LHCN-M2 (cell line): Measurements from ENCODE around the gene TBC1D9. TPM values are rescaled to one million over a fixed set of nuclear protein-coding genes. Genes with fewer than 3 reads are reported as not detected.

ENCODE experiments used
- DNase-seq: peaks from one replicate; pipeline ENCODE4 v3.0.0-alpha.2; 2012; ENCODE audit warnings: low read depth
- total RNA-seq: library from RNA; depleted of rRNA; stranded (reverse); fragments of >200 nt; gene quantifications from 2 replicates; pipeline ENCODE4 v1.2.3, GENCODE V29; 2014

The TBC1D9 gene
- total RNA-seq, 1 experiment from 2014 or later = 20.3 TPM

DNA sequence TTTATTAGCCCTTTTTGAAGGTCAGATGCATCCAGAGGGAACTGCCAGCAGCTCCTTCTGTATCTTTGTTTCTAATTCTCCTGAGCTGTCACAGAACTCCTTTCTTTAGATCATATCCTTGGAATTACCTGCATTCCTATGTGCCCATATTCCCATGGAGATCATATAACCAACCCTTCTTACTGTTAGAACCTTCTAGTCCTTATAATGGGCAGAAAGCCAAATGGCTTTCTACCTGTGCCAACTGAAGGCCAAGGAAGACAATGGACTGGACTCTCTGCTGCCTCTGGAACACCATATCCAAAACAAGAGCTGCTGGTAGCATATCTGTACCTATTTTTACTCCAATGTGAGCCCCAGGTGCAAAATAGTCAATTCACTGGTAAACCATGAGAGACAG lies 60.7 kb downstream of the TBC1D9 start:
- no peak for DNase-seq

DNA sequence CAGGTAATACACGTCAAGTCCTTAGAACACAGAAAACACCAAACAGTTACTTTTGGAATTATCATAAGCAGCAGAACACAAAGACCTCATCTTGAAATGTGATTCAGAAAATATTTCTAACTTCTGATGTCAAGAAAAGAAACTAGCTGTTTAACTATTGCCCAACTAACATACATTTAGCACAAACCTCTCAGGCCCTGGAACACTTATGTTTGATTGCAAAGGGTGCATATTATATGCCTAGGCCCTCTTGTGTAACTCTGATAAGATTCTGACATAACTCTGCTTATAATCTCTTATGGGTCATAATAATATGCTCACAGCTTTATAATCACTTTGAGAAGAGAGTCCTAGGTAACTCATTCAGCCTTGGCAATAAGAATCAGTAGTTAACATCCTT lies 62.6 kb downstream of the TBC1D9 start:
- DNase-seq = no peak

DNA sequence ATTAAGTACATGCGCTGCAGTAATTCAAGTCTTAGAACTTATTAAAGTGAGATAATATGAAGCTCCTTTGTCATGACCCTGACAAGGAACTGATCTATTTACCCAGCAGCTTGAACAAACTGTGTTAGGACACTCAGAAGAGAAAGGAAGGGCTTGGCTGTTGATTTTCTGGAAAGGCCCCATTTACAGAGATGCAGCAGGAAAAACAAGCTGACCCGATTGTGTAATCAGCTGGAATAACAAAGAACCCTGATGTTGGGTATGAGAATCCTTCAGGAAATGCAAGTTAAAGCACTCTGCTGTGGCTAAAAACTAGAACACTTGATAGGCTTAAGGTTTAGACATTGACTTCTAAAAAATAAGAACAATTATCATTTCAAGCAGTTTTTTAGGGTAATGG lies 64.8 kb downstream of the TBC1D9 start:
- peak; percentile 38 for DNase-seq

DNA sequence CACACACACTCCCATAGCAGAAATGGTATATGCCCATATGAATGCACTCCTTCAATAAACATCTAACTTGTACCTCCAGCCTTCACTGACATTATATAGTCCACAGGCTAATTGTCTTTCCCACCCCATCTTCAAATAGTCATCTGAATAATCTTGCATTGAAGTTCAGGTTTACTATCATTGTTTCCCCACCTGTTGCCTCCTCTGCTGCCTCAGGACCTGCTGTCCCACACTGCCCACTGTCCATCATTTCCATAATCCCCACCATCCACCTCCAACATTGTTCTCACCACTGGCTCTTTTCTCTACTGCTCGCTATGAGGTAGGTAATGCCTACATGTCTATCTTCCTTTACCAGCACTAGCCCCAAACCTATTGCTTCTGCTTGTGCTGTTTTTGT lies 66.1 kb downstream of the TBC1D9 start:
- DNase-seq = no peak

DNA sequence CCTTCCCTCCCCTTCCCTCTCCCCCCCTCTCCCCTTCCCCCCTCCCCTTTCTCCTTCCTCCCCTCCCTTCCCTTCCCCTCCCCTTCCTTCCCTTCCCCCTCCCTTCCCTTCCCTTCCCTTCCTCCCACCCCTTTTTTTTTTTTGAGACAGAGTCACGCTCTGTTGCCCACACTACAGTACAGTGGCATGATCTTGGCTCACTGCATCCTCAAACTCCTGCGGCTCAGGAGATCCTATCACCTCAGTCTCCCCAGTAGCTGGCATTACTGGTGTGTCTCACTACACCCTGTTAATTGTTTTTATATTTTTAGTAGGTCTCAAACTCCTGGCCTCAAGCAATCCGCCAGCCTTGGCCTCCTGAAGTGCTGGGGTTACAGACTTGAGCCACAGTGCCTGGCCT lies 66.6 kb downstream of the TBC1D9 start:
- DNase-seq = no peak

DNA sequence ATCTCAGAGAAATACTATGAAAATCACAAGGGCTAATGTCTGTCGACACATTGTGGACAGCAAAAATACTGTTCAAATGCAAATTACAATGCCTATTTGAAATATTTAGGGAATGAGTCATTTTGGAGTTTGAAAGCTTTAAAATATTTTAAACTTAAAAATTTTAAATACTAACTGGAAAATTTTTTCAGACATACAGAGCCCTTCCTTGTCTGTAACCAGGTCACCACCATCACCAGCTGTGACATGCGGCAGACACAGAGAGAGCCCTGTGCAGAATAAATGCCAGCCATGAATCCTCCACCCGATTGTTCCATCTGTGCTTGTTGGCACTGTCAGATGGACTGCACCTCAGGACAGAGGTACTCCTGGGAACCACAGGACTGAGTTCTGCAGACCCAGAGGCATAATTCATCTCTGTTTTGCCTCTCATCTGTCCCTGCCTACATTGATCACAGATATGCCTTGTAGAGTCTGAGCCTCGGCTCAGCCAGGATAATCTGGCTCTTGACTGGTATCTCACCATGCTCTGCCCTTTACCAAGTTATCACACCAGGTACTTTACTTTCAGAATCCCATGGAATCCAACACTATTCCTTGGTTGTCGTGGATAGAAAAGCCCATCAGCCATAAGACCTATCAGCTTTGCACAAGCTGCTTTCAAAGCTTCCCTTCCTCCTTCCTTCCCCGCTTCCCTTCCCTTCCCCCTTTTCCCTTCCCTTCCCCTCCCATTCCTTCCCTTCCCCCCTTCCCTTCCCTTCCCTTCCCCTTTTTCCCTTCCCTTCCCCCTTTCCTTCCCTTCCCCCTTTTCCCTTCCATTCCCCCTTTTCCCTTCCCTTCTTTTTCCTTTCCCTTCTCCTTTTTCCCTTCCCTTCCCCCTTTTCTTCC lies 67.2 kb downstream of the TBC1D9 start:
- no peak for DNase-seq

DNA sequence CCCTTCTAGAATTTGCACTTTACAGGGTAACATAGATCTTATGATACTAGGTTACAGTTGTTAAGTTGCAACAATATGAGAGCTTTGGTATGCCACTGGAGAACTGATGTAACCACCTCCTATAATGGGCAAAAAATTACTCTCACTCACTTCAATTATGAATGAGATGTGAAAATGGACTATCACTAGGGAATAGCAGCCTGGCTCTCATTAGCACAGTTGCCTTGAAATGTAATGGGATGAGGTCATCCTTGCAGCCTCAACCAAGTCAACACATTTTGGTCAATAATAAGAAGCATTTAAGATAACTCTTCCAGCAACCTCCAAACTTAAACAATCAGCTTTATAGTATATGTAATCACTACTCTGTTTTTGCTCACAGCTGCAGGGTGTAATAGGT lies 69.4 kb downstream of the TBC1D9 start:
- no peak for DNase-seq

DNA sequence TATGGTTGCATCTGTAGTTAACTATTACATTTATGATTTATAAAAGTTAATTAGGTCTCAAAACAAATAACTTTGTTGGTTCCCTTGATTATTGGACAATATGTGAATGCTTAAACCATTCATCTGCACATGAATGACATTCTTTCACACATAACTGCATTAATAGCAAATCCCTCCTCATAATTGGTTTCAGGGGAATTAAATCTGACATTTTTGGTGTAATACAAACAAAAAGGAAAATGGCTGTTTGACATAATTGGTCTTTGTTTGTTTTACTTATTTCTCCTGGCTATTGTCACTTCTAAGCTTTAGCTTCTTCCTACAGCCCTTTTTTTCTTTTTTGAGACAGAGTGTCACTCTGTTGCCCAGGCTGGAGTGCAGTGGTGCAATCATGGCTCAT lies 71.9 kb downstream of the TBC1D9 start:
- no peak for DNase-seq

DNA sequence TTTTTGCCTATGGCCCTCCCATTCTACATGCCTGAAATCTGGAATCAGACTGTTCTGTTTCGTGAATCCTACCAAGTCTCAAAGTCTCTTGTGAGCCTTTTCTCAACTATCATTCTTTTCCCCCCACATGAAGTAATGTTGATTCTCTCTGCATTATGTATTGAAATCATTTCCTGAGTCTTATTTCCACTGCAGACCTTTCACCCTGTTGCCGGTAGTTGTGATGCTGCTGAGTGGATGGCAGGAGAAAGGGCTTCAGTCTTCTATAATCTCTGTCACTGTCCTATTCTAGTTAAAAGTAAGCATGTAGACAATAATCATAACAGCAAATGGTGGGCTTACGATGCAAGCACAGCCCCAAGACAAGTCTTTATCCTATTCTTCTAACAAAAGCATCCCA lies 75.0 kb downstream of the TBC1D9 start:
- DNase-seq = no peak

DNA sequence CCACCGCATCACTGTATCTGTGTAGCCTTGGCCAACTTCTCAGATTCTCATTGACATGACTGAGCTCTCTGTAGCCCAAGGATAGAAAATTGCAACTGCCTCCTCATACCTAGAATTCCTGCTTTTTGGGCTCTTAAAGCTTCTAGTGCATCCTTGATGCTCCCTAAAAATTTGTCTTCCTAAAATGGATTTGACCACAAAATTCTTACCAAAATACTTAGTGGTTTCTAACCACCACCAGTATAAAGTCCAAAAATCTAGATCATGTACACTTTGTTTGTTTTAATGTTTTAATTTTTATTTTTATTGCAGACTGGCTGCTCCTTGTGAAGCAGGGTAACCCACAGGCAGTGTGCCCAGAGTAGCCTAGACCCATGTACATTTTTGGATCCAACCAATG lies 75.5 kb downstream of the TBC1D9 start:
- no peak for DNase-seq

DNA sequence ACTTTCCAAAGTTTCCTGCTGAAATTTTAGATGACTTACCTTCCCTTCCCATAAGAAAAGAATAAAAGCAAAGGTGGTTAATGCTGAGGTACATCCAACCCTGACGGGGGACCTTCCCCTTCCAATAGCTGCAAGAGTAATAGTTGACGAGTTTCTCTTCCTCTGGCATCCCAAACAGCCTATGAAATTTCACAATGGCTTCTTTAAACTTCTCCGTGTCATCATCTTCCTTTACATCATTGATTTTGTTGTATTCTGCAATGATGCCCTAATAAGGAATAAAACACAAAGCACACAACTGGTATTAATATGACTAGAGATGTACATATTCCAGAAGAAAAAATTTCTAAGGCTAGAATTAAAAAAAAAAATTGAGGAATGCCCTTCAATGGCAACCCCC lies 76.6 kb downstream of the TBC1D9 start:
- DNase-seq = no peak

DNA sequence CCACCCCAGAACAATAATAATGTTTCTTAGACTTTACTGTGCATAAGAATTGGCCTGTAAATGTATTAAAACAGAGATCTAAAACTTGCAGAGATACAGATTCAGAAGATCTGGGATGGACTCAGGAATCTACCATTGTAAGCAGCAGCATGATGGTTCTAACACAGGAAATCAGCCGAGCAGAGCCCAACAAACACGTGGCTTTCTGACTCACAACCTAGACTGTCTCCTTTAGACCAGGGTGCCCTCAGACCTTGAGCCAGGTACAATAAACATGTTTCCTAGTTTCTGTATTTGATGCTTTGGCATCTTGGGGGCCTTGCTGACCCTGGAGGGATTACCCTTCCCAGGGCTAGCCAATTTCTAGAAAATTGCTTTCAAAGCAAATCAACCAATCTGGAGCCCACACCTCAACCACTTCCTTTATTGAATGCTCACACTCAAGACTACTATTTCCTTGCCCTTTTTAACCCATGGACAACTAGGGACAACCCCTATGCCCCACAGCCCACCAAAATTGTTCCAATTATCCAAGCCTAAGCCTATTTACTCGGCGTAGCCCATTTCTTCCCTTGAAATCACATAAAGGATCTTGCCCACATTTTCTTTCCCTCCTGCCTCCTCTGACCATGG lies 80.5 kb downstream of the TBC1D9 start:
- no peak for DNase-seq

DNA sequence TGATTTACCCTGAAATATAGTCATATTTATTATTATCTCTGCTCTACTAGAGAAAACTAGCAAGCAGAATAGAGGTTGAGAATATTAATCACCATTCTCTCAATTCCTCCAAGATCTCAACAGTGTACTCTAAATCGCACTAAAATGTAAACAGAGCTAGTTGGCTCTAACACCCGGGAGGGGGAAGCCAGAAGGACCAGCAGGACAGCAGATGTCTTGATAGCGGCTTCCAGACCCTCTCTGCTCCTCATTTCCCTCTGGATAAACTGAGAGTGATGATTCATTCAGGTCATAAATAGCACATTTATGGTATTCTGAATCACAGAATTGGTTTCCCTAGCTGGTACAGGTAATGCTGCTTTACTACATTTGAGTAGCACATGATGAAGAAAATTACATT lies 82.5 kb downstream of the TBC1D9 start:
- DNase-seq = no peak

DNA sequence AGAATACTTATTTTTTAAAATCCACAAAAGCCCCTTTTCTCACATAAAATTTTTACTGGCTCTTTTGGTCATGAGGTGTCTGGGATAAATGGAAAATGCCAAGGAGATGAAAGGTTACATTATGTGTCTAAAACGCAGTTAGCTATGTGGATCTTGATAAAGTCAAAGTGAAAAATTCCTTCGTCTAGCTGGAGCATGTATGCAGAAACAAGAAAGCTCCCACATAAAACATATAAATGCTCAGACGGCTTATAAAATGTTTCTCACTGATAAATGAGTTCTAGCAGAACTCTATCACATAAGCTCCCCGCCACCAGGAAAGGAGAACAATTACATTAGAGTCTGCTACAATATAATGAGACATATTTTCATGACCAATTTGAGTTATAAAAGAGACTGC lies 83.8 kb downstream of the TBC1D9 start:
- no peak for DNase-seq

DNA sequence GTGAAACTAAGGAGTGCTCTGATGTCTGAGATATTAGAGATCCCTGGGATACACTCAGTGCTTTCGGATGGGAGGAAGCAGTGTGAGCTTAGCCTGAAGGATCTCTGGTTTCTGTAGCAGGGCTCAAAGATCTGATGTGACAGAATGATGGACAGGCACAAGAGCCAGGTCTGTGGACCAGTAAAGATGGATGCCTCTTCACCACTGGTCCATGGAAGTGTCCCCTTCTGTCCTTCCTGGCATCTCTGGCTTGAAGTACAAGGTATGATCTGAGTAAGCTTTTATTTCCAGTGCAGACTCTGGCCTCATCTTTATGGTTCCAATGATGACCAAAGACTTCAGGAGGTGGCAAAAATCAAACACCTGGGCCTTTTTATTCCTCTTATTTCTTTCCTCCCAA lies 88.1 kb downstream of the TBC1D9 start:
- DNase-seq = no peak

DNA sequence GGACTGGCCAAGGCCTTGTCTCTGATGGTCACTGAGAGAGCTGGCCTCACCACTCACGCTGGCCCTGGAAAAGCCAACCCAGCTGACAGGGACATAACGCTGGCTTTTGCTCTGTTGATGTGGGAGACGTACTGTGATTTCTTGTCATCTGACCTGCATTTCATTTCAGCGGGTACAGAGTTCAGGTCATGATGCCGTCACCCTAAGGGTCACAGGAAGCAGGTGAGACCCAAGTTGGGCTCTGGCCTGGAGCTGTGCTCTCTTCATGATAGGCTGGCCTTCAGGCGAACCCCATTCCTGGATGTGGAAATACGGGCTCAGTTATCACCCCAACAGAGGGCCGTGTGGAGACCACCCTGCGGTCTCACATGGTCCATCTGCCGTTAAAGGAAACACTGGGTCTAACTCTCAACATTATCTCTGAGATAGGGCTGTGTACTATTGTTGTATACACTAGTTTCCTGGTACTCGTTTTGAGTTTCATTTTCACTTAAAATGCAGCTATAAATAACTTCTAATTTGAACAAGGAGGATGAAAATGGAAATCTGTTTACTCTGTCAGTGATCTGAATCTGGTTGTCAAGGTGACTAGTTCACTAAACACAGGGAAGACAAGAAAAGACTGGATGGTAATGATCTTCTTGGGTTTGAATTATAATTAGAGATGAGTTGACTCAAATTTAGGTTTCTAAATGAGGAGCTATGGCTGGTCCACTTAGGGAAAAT lies 89.1 kb downstream of the TBC1D9 start:
- no peak for DNase-seq

DNA sequence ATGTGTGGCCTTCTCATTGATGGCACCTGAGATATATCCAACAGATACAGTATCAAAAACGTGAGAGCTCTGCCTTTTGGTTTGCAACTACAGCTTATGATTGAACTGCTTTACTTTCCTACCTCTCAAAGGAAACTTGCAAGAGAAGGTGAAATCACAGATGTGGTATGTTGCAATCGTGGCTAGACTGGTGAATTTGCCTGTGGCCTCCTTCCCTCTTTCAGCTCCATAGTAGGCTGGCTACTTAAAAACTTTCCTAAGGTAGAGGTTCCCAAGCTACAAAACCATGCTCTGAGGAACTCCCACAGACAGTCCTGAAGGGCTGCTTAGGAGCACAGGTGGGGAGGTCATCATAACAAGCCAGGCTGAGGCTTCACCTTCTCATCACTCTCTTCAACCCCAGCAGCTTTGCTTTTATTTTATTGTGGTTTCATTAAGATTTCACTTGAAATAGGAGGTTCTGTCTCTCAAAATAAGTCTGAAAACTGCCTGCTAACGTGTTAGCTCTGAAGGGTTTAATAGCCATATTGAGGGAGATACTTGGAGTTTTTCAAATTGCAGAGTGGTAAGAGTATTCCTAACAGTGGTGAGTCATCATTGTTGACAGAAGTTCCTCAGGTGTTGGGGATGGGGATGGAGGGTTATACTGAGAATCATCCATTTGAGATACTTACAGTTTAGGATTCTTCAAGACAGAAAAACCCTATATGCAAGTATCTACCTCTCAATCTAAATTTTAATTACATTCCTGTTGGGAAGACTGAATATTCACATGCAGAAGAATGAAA lies 93.9 kb downstream of the TBC1D9 start:
- DNase-seq = no peak

DNA sequence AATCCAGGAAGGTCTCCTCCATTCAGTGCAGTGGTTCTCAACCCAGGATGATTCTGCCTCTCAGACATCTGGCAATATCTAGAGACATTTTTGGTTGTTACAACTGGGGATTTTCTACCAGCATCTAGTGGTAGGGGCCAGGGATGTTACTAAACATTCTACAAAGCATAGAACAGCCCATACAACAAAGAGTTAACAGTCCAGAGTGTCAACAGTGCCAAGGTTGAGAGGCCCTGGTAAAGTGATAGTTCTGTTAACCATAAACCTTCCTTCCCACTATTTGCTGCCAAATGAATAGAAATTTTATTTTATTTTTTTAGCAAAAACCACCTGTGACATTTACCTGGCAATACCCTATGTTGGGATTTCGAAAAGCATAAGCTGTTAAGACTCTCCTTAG lies 94.6 kb downstream of the TBC1D9 start:
- DNase-seq = no peak

DNA sequence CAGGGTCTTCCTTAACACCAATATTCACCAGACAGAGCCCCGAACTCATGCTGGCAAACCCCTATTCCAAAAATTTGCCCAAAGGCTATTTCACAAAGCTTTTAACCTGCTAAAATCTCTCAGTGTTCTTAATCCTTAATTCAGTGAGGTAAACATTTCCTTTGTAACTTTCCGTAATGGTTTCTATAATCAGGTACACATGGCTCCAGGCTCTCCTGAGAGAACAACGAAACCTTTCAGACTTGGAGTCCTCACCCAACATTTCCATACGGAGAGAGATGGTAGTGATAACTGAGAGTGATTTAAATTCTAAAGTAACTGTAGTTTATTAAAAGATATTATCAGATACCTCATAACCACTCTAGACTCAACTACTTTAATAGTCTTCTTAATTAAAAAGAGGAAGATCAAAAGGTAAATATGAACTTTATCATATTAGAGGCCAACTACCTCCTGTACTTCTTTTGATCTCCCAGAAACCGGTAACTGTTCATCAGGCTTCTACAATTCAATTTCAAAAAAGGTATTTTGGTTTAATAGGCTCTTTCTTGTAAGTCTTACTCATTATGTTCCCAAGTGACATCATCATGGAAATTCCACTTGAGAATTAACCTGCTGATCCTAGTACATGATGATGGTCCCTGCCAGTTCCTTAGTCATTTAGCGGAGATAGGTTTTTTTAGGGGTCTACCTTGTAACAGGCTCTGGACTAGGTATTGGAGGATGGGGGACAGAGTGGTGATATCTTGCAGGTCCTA lies 96.1 kb downstream of the TBC1D9 start:
- no peak for DNase-seq

DNA sequence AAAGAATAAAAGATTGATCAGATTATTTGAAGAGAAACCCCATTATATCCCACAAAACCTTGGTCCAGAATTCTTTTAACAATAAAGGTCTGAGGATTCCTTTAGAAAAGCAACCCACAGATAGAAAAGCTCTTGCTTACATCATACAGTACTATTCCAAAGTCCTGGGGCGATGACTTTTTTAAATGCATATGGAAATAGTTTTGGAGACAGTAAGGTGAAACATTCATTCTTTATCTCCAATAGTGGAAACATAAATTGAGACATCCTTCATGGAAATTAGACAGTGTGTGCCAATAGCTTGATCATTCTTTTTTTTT lies 101.7 kb downstream of the TBC1D9 start:
- no peak for DNase-seq
